ENCODE data around the gene AMPD3. TPM values are rescaled to one million over a fixed set of nuclear protein-coding genes. Genes with fewer than 3 reads are reported as not detected.
"Not testable (repeated sequence)": the region's sequence is repeated elsewhere in the genome, so short reads cannot be mapped to it uniquely, and the experiment has no call there.

The AMPD3 gene
- polyA plus RNA-seq, 1 donor from 2014 or later, result not detected

DNA sequence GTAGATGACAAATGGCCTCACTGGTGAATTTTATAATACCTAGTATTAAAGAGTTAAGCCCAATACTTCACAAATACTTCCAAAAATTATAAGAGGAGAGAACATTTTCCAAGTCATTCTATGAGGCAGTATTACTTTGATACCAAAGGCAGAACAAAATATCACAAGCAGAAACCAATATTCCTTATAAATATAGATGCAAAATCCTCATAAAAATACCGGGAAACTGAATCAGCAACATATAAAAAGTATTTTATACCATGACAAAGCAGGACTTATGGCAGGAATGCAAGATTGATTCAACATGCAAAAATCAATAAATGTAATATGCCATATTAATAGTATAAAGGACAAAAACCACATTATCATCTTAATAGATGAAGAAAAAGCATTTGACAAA, 22.1 kb upstream of the AMPD3 start:
- no peak overlapping the region for H3K9ac ChIP-seq (ENCODE audit: low read length)
- no peaks in the 10 kb centered on the region for H3K79me2 ChIP-seq (replicated peaks; ENCODE audit: insufficient read depth, low read length)
- no peak overlapping the region for H3K4me2 ChIP-seq (ENCODE audit: low read length)
- H3K9me2 ChIP-seq (ENCODE audit: insufficient read depth, low read length), result no peaks in the 10 kb centered on the region
- no peaks in the 10 kb centered on the region for H3K36me3 ChIP-seq (ENCODE audit: insufficient read depth, low read length)
- H3K4me3 ChIP-seq (ENCODE audit: low read length), result no peak overlapping the region
- H3K27ac ChIP-seq (ENCODE audit: low read length), result no peak overlapping the region
- no peaks in the 10 kb centered on the region for H3K27me3 ChIP-seq (ENCODE audit: insufficient read depth, low read depth, low read length)
- no peaks in the 10 kb centered on the region for H3F3A ChIP-seq (ENCODE audit: insufficient read depth, low read length, poor library complexity, severe bottlenecking)
- no peak for TF ChIP-seq EP300 (conservative IDR thresholded peaks at IDR 0.05; ENCODE audit: poor library complexity, severe bottlenecking)
- TF ChIP-seq TAF1 (IDR thresholded peaks at IDR 0.05; ENCODE audit: low read depth), result no peak
- TF ChIP-seq, protein P1, sequence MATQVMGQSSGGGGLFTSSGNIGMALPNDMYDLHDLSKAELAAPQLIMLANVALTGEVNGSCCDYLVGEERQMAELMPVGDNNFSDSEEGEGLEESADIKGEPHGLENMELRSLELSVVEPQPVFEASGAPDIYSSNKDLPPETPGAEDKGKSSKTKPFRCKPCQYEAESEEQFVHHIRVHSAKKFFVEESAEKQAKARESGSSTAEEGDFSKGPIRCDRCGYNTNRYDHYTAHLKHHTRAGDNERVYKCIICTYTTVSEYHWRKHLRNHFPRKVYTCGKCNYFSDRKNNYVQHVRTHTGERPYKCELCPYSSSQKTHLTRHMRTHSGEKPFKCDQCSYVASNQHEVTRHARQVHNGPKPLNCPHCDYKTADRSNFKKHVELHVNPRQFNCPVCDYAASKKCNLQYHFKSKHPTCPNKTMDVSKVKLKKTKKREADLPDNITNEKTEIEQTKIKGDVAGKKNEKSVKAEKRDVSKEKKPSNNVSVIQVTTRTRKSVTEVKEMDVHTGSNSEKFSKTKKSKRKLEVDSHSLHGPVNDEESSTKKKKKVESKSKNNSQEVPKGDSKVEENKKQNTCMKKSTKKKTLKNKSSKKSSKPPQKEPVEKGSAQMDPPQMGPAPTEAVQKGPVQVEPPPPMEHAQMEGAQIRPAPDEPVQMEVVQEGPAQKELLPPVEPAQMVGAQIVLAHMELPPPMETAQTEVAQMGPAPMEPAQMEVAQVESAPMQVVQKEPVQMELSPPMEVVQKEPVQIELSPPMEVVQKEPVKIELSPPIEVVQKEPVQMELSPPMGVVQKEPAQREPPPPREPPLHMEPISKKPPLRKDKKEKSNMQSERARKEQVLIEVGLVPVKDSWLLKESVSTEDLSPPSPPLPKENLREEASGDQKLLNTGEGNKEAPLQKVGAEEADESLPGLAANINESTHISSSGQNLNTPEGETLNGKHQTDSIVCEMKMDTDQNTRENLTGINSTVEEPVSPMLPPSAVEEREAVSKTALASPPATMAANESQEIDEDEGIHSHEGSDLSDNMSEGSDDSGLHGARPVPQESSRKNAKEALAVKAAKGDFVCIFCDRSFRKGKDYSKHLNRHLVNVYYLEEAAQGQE (IDR thresholded peaks at IDR 0.05; ENCODE audit: borderline replicate concordance), result no peak
- TF ChIP-seq SMC3 (conservative IDR thresholded peaks at IDR 0.05; ENCODE audit: poor library complexity), result no peak
- no peak for TF ChIP-seq EZH2 (IDR thresholded peaks at IDR 0.05; ENCODE audit: borderline replicate concordance, insufficient read depth, low read length, poor library complexity, severe bottlenecking)
- no peak for TF ChIP-seq POLR2AphosphoS5 (IDR thresholded peaks at IDR 0.05)
- TF ChIP-seq MXI1 (conservative IDR thresholded peaks at IDR 0.05; ENCODE audit: poor library complexity, severe bottlenecking), result no peak
- no peak for TF ChIP-seq RAD21 (conservative IDR thresholded peaks at IDR 0.05)
- TF ChIP-seq CTCF (IDR thresholded peaks at IDR 0.05; ENCODE audit: poor library complexity, severe bottlenecking), result no peak
- H2AFZ ChIP-seq (ENCODE audit: low read depth, low read length), result no peak overlapping the region
- no peaks in the 10 kb centered on the region for H3K9me3 ChIP-seq (ENCODE audit: low read length)
- H4K20me1 ChIP-seq (ENCODE audit: insufficient read depth), result no peaks in the 10 kb centered on the region

DNA sequence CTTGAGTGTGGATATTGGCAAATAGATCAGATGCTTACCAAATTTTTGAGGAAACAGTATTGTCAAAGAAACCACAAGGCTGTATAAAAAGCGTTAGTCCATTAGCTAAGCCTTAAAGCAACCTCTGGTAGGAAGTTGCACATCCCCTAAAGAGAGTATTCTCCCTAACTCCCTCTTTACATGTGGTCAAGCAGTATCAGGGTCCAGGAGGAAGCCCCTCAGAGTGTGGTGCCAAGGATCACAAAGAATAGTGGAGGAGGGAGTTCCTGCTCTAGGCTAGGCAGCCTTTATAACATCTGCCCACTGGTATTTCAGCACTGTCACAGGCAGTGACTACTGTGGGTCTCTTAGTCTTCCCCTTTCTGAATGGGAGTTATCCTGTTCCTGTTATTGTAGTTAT, 18.8 kb upstream of the AMPD3 start:
- no peaks in the 10 kb centered on the region for H4K20me1 ChIP-seq (ENCODE audit: insufficient read depth)
- no peak overlapping the region for H3K9ac ChIP-seq (ENCODE audit: low read length)
- H3K36me3 ChIP-seq (ENCODE audit: insufficient read depth, low read length), result no peaks in the 10 kb centered on the region
- H3K9me3 ChIP-seq (ENCODE audit: low read length), result no peaks in the 10 kb centered on the region
- H3K79me2 ChIP-seq (replicated peaks; ENCODE audit: insufficient read depth, low read length), result no peaks in the 10 kb centered on the region
- TF ChIP-seq, protein P1 (IDR thresholded peaks at IDR 0.05; ENCODE audit: borderline replicate concordance), result no peak
- TF ChIP-seq EZH2 (IDR thresholded peaks at IDR 0.05; ENCODE audit: borderline replicate concordance, insufficient read depth, low read length, poor library complexity, severe bottlenecking), result no peak
- TF ChIP-seq MXI1 (conservative IDR thresholded peaks at IDR 0.05; ENCODE audit: poor library complexity, severe bottlenecking), result no peak
- no peak for TF ChIP-seq RAD21 (conservative IDR thresholded peaks at IDR 0.05)
- no peak for TF ChIP-seq EP300 (conservative IDR thresholded peaks at IDR 0.05; ENCODE audit: poor library complexity, severe bottlenecking)
- no peak for TF ChIP-seq POLR2AphosphoS5 (IDR thresholded peaks at IDR 0.05)
- no peak for TF ChIP-seq CTCF (IDR thresholded peaks at IDR 0.05; ENCODE audit: poor library complexity, severe bottlenecking)
- TF ChIP-seq SMC3 (conservative IDR thresholded peaks at IDR 0.05; ENCODE audit: poor library complexity), result no peak
- no peak for TF ChIP-seq TAF1 (IDR thresholded peaks at IDR 0.05; ENCODE audit: low read depth)
- H3K4me3 ChIP-seq (ENCODE audit: low read length), result no peak overlapping the region
- H2AFZ ChIP-seq (ENCODE audit: low read depth, low read length), result no peak overlapping the region
- no peak overlapping the region for H3K4me2 ChIP-seq (ENCODE audit: low read length)
- H3K9me2 ChIP-seq (ENCODE audit: insufficient read depth, low read length), result no peaks in the 10 kb centered on the region
- no peak overlapping the region for H3K27ac ChIP-seq (ENCODE audit: low read length)
- H3F3A ChIP-seq (ENCODE audit: insufficient read depth, low read length, poor library complexity, severe bottlenecking), result no peaks in the 10 kb centered on the region
- H3K27me3 ChIP-seq (ENCODE audit: insufficient read depth, low read depth, low read length), result no peaks in the 10 kb centered on the region

- H4K20me1 ChIP-seq (ENCODE audit: insufficient read depth); H3K9me2 ChIP-seq (ENCODE audit: insufficient read depth, low read length); H2AFZ ChIP-seq (ENCODE audit: low read depth, low read length); H3K9me3 ChIP-seq (ENCODE audit: low read length); H3K36me3 ChIP-seq (ENCODE audit: insufficient read depth, low read length); H3K27me3 ChIP-seq (ENCODE audit: insufficient read depth, low read depth, low read length); H3F3A ChIP-seq (ENCODE audit: insufficient read depth, low read length, poor library complexity, severe bottlenecking); H3K27ac ChIP-seq (ENCODE audit: low read length); H3K4me2 ChIP-seq (ENCODE audit: low read length); H3K79me2 ChIP-seq (replicated peaks; ENCODE audit: insufficient read depth, low read length); H3K9ac ChIP-seq (ENCODE audit: low read length); H3K4me3 ChIP-seq (ENCODE audit: low read length): not testable (repeated sequence)
Measured at GRCh38 chr11:10436683-10437082, 18.4 kb upstream of the AMPD3 start.

Measured in neural cell (in vitro differentiated cells).